ENCODE results near the gene NTSR2.

Gene NTSR2

GRCh38 chr2:11647834-11648600 is 22.0 kb downstream of the NTSR2 start:
- POLR2A ChIA-PET (ENCODE audit: low non-redundant PET), result no interaction called here
- no peak overlapping the region for H3K27ac ChIP-seq
- no peak for TF ChIP-seq CTCF (conservative IDR thresholded peaks at IDR 0.05; ENCODE audit: low read depth)
- CTCF ChIA-PET, result interaction anchor here (1.1 kb wide), 1 partner anchor 10 kb away, joined by 3 read pairs; no protein-coding TSS in a partner anchor
- DNase-seq (ENCODE audit: low spot score), result peak; percentile 21

GRCh38 chr2:11646530-11646929 is 23.5 kb downstream of the NTSR2 start:
- TF ChIP-seq CTCF (conservative IDR thresholded peaks at IDR 0.05; ENCODE audit: low read depth), result no peak
- ChIA-PET POLR2A (ENCODE audit: low non-redundant PET) (no interaction called here), CTCF (interaction anchor here (0.6 kb wide), 1 partner anchor 29 kb away, joined by 4 read pairs; no protein-coding TSS in a partner anchor)
- H3K27ac ChIP-seq, result no peak overlapping the region
- DNase-seq (ENCODE audit: low spot score), result no peak

GRCh38 chr2:11644293-11644692 is 25.7 kb downstream of the NTSR2 start:
- ChIA-PET CTCF (interaction anchor here (0.6 kb wide), 1 partner anchor 30 kb away, joined by 3 read pairs; no protein-coding TSS in a partner anchor), POLR2A (ENCODE audit: low non-redundant PET) (no interaction called here)
- DNase-seq (ENCODE audit: low spot score), result no peak
- H3K27ac ChIP-seq, result no peak overlapping the region
- TF ChIP-seq CTCF (conservative IDR thresholded peaks at IDR 0.05; ENCODE audit: low read depth), result no peak

- POLR2A ChIA-PET (ENCODE audit: low non-redundant PET), result no interaction called here
Measured at GRCh38 chr2:11642972-11643371, 27.0 kb downstream of the NTSR2 start.

GRCh38 chr2:11640132-11640531 is 29.9 kb downstream of the NTSR2 start:
- no peak overlapping the region for H3K27ac ChIP-seq
- DNase-seq (ENCODE audit: low spot score), result no peak
- TF ChIP-seq CTCF (conservative IDR thresholded peaks at IDR 0.05; ENCODE audit: low read depth), result no peak
- POLR2A ChIA-PET (ENCODE audit: low non-redundant PET), result no interaction called here
- CTCF ChIA-PET, result no interaction called here

More at GRCh38 chr2:11642972-11643371, 27.0 kb downstream of the NTSR2 start:
- DNase-seq (ENCODE audit: low spot score), result no peak
- H3K27ac ChIP-seq, result no peak overlapping the region
- CTCF ChIA-PET, result interaction anchor here (1.1 kb wide), 1 partner anchor 142 kb away, joined by 3 read pairs; no protein-coding TSS in a partner anchor
- no peak for TF ChIP-seq CTCF (conservative IDR thresholded peaks at IDR 0.05; ENCODE audit: low read depth)

- no peak for TF ChIP-seq CTCF (conservative IDR thresholded peaks at IDR 0.05; ENCODE audit: low read depth)
- no peak overlapping the region for H3K27ac ChIP-seq
- POLR2A ChIA-PET (ENCODE audit: low non-redundant PET), result no interaction called here
- DNase-seq (ENCODE audit: low spot score), result no peak
- CTCF ChIA-PET, result no interaction called here
Measured at GRCh38 chr2:11639503-11639902, 30.5 kb downstream of the NTSR2 start.

Data from RWPE1 (cell line).